ENCODE data around the gene FAM227A. TPM values are rescaled to one million over a fixed set of nuclear protein-coding genes. Genes with fewer than 3 reads are reported as not detected.
A peak's percentile ranks its signal among the peaks of the same experiment; 100 is the strongest.

The FAM227A gene
- total and polyA plus RNA-seq, 2 of the 8 experiments (the other 6 are each of a cell fraction or from before 2014, with no cell fraction given), result 2.1 to 3.9 TPM

GRCh38 chr22:38572065-38572464 is 84.1 kb downstream of the FAM227A start (continued):
- TF ChIP-seq, protein P1, sequence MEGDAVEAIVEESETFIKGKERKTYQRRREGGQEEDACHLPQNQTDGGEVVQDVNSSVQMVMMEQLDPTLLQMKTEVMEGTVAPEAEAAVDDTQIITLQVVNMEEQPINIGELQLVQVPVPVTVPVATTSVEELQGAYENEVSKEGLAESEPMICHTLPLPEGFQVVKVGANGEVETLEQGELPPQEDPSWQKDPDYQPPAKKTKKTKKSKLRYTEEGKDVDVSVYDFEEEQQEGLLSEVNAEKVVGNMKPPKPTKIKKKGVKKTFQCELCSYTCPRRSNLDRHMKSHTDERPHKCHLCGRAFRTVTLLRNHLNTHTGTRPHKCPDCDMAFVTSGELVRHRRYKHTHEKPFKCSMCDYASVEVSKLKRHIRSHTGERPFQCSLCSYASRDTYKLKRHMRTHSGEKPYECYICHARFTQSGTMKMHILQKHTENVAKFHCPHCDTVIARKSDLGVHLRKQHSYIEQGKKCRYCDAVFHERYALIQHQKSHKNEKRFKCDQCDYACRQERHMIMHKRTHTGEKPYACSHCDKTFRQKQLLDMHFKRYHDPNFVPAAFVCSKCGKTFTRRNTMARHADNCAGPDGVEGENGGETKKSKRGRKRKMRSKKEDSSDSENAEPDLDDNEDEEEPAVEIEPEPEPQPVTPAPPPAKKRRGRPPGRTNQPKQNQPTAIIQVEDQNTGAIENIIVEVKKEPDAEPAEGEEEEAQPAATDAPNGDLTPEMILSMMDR (IDR thresholded peaks at IDR 0.05; ENCODE audit: control extremely low read depth in 1 of 3, insufficient read depth in 1 of 3, low read depth in 1 of 3, low read length in 3 of 3), result peak in 2 of 3 experiments; percentile 44 to 58; a peak in 2 of 4 replicates
